ENCODE data around the gene TMEM120B.

DNA sequence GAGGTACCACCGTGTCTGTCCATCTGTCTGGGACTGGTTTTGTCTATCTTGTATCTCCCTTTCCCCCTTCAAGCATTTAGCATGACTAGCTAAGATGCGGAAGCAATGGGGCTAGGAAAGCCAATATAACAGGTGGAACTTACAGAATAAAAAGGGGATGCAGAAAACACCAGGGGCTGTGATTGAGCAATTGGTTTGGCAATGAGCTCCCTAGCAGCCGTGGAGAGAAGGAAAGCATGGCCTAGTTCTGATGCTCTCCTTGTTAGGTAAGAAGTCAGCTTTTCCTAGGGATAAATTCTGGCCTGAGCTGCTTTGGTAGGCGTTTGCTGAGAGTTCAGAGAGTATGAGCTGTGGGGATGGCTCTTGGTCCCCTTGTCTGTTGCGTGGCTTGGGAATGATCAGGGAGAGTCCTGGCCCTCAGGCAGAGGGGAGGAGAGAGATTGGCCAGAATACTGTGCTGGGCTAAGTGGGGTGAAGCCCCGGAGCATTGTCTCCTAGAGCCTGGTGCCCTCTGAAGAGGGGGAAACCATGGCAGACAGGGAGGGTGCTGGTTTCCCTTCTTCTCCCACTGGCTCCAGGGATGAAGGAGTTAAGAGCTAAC lies 98.4 kb downstream of the TMEM120B start:
- TF ChIP-seq, protein P1, sequence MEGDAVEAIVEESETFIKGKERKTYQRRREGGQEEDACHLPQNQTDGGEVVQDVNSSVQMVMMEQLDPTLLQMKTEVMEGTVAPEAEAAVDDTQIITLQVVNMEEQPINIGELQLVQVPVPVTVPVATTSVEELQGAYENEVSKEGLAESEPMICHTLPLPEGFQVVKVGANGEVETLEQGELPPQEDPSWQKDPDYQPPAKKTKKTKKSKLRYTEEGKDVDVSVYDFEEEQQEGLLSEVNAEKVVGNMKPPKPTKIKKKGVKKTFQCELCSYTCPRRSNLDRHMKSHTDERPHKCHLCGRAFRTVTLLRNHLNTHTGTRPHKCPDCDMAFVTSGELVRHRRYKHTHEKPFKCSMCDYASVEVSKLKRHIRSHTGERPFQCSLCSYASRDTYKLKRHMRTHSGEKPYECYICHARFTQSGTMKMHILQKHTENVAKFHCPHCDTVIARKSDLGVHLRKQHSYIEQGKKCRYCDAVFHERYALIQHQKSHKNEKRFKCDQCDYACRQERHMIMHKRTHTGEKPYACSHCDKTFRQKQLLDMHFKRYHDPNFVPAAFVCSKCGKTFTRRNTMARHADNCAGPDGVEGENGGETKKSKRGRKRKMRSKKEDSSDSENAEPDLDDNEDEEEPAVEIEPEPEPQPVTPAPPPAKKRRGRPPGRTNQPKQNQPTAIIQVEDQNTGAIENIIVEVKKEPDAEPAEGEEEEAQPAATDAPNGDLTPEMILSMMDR (CRISPR knock-in tag; IDR thresholded peaks at IDR 0.05): no peak
- no peak for TF ChIP-seq ZNF263 (CRISPR knock-in tag; IDR thresholded peaks at IDR 0.05)
- no peak for TF ChIP-seq NAIF1 (CRISPR knock-in tag; IDR thresholded peaks at IDR 0.05; ENCODE audit: borderline replicate concordance)
- no peak for TF ChIP-seq MXD4 (CRISPR knock-in tag; IDR thresholded peaks at IDR 0.05)
- TF ChIP-seq ZNF878 (CRISPR knock-in tag; IDR thresholded peaks at IDR 0.05): no peak
- TF ChIP-seq, protein P2, sequence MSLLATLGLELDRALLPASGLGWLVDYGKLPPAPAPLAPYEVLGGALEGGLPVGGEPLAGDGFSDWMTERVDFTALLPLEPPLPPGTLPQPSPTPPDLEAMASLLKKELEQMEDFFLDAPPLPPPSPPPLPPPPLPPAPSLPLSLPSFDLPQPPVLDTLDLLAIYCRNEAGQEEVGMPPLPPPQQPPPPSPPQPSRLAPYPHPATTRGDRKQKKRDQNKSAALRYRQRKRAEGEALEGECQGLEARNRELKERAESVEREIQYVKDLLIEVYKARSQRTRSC (CRISPR knock-in tag; IDR thresholded peaks at IDR 0.05; ENCODE audit: low read depth): no peak
- TF ChIP-seq, protein P3, sequence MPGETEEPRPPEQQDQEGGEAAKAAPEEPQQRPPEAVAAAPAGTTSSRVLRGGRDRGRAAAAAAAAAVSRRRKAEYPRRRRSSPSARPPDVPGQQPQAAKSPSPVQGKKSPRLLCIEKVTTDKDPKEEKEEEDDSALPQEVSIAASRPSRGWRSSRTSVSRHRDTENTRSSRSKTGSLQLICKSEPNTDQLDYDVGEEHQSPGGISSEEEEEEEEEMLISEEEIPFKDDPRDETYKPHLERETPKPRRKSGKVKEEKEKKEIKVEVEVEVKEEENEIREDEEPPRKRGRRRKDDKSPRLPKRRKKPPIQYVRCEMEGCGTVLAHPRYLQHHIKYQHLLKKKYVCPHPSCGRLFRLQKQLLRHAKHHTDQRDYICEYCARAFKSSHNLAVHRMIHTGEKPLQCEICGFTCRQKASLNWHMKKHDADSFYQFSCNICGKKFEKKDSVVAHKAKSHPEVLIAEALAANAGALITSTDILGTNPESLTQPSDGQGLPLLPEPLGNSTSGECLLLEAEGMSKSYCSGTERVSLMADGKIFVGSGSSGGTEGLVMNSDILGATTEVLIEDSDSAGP (CRISPR knock-in tag; IDR thresholded peaks at IDR 0.05; ENCODE audit: borderline replicate concordance): no peak
- TF ChIP-seq RBFOX2 (IDR thresholded peaks at IDR 0.05; ENCODE audit: low read depth, low read length): no peak
- no peak for TF ChIP-seq FOXJ3 (CRISPR knock-in tag; IDR thresholded peaks at IDR 0.05; ENCODE audit: borderline replicate concordance)
- no peak for TF ChIP-seq SMC3 (IDR thresholded peaks at IDR 0.05; ENCODE audit: low read length)
- no peak for TF ChIP-seq FOXK1 (CRISPR knock-in tag; IDR thresholded peaks at IDR 0.05; ENCODE audit: borderline replicate concordance, low read depth)
